Type B pancreatic cell (in vitro differentiated cells): ENCODE data around the gene EXOSC7. TPM values are rescaled to one million over a fixed set of nuclear protein-coding genes. Genes with fewer than 3 reads are reported as not detected.
"Not testable (repeated sequence)": the region's sequence is repeated elsewhere in the genome, so short reads cannot be mapped to it uniquely, and the experiment has no call there.

Experiments used
- DNase-seq: peaks from one replicate; pipeline ENCODE4 v3.0.0; 2021; ENCODE audit warnings: mixed read lengths; ENCODE audit not compliant: unreplicated experiment; ENCODE audit errors: extremely low spot score
- H3K27ac Mint-ChIP-seq: 2 replicates; pipeline ENCODE4 v1.8.0; 2021; ENCODE audit warnings: mild to moderate bottlenecking, mixed read lengths
- H3K27me3 Mint-ChIP-seq: 2 replicates; pipeline ENCODE4 v1.8.0; 2021; ENCODE audit warnings: mixed read lengths
- H3K36me3 Mint-ChIP-seq: 2 replicates; pipeline ENCODE4 v1.8.0; 2021; ENCODE audit warnings: mixed read lengths
- H3K4me1 Mint-ChIP-seq: one replicate; pipeline ENCODE4 v1.8.0; 2021; ENCODE audit warnings: mixed read lengths; ENCODE audit not compliant: unreplicated experiment
- H3K4me3 Mint-ChIP-seq: 2 replicates; pipeline ENCODE4 v1.8.0; 2021; ENCODE audit warnings: mild to moderate bottlenecking, mixed read lengths
- H3K9me3 Mint-ChIP-seq: 2 replicates; pipeline ENCODE4 v1.8.0; 2021; ENCODE audit warnings: mixed read lengths
- total RNA-seq: library from RNA; stranded (reverse); gene quantifications from 2 replicates; pipeline ENCODE4 v1.2.1, GENCODE V29; 2021; ENCODE audit warnings: low replicate concordance
- TF ChIP-seq, protein P1 (sequence below): fragments of 200-600 bp; sonication (generic); conservative IDR thresholded peaks from 2 replicates; pipeline ENCODE4 v1.5.0; 2021; ENCODE audit warnings: antibody characterized with exemption, mild to moderate bottlenecking

EXOSC7 gene
- total RNA-seq, 1 donor from 2014 or later, result 49.7 TPM

- no peaks in the 10 kb centered on the region for H3K36me3 Mint-ChIP-seq
- peaks cover 18% of the 10 kb centered on the region for H3K27me3 Mint-ChIP-seq
- H3K4me1 Mint-ChIP-seq, result no peaks in the 10 kb centered on the region
- H3K4me3 Mint-ChIP-seq, result no peak overlapping the region
- no peaks in the 10 kb centered on the region for H3K9me3 Mint-ChIP-seq
- DNase-seq, result no peak
- H3K27ac Mint-ChIP-seq, result no peak overlapping the region
- TF ChIP-seq, protein P1, sequence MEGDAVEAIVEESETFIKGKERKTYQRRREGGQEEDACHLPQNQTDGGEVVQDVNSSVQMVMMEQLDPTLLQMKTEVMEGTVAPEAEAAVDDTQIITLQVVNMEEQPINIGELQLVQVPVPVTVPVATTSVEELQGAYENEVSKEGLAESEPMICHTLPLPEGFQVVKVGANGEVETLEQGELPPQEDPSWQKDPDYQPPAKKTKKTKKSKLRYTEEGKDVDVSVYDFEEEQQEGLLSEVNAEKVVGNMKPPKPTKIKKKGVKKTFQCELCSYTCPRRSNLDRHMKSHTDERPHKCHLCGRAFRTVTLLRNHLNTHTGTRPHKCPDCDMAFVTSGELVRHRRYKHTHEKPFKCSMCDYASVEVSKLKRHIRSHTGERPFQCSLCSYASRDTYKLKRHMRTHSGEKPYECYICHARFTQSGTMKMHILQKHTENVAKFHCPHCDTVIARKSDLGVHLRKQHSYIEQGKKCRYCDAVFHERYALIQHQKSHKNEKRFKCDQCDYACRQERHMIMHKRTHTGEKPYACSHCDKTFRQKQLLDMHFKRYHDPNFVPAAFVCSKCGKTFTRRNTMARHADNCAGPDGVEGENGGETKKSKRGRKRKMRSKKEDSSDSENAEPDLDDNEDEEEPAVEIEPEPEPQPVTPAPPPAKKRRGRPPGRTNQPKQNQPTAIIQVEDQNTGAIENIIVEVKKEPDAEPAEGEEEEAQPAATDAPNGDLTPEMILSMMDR, result no peak
Measured at GRCh38 chr3:45048244-45048643, 72.2 kb downstream of the EXOSC7 start.

- TF ChIP-seq, protein P1, result no peak
- Mint-ChIP-seq H3K4me3 (no peak overlapping the region), H3K27ac (no peak overlapping the region), H3K9me3 (no peaks in the 10 kb centered on the region), H3K36me3 (no peaks in the 10 kb centered on the region), H3K4me1 (no peaks in the 10 kb centered on the region), H3K27me3 (peaks cover 18% of the 10 kb centered on the region)
- no peak for DNase-seq
Measured at GRCh38 chr3:45049807-45050206, 73.8 kb downstream of the EXOSC7 start.

DNA sequence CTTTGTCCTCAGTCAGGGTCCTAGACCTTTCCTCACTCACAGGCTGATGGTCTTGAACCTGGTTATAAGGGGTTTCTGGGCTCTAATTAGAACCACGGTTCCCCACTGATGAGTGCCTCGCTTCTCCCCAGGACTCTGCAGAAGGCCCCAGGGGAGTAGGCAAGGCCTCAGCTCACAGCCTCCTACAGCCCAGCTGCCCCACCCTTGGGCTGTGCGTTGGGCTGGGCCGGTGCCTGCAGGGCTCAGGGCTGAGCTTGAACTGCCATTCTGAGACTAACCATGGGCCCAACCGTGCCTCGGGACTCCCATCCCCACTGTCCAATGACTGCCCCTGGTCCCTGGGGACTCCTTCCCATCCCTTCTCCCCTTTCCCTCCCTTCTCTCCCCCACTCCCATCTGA, 75.6 kb downstream of the EXOSC7 start:
- H3K9me3 Mint-ChIP-seq, result no peaks in the 10 kb centered on the region
- no peak overlapping the region for H3K4me3 Mint-ChIP-seq
- TF ChIP-seq, protein P1, result no peak
- H3K27ac Mint-ChIP-seq, result no peak overlapping the region
- no peaks in the 10 kb centered on the region for H3K36me3 Mint-ChIP-seq
- no peak for DNase-seq
- peaks cover 18% of the 10 kb centered on the region for H3K27me3 Mint-ChIP-seq
- H3K4me1 Mint-ChIP-seq, result peaks cover under 1% of the 10 kb centered on the region

- not testable (repeated sequence) for H3K4me1 Mint-ChIP-seq, H3K9me3 Mint-ChIP-seq, H3K4me3 Mint-ChIP-seq, H3K36me3 Mint-ChIP-seq, H3K27ac Mint-ChIP-seq, DNase-seq
- peaks cover 14% of the 10 kb centered on the region for H3K27me3 Mint-ChIP-seq
Measured at GRCh38 chr3:45053805-45054195, 77.8 kb downstream of the EXOSC7 start.

- H3K4me3 Mint-ChIP-seq, result no peak overlapping the region
- H3K27ac Mint-ChIP-seq, result no peak overlapping the region
- DNase-seq, result no peak
- peaks cover 5% of the 10 kb centered on the region for H3K4me1 Mint-ChIP-seq
- H3K36me3 Mint-ChIP-seq, result no peaks in the 10 kb centered on the region
- TF ChIP-seq, protein P1, result no peak
- no peaks in the 10 kb centered on the region for H3K9me3 Mint-ChIP-seq
- peaks cover 11% of the 10 kb centered on the region for H3K27me3 Mint-ChIP-seq
Measured at GRCh38 chr3:45054196-45054857, 78.3 kb downstream of the EXOSC7 start.

DNA sequence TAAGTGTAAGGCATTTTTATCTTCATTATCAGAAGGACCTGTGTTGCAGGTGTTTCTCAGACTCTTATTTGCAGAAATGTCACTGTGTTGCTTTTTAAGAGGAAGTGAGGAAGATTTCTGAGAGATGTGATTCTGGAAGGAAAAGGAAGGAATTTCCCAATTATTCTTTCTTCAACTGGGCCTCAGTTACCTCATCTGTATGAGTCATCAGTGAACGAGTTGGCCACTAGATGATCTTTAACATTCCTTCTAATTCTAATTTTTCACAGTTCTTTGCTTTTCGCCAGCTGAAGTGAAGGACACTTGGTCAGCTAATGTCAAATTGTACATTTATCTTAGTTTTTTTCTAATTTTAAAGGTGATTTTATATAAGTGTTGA, 79.0 kb downstream of the EXOSC7 start:
- no peak overlapping the region for H3K4me3 Mint-ChIP-seq
- H3K27ac Mint-ChIP-seq, result no peak overlapping the region
- peaks cover 5% of the 10 kb centered on the region for H3K4me1 Mint-ChIP-seq

More for the DNA sequence above, 79.0 kb downstream of the EXOSC7 start:
- no peak for DNase-seq
- peaks cover 4% of the 10 kb centered on the region for H3K27me3 Mint-ChIP-seq
- no peaks in the 10 kb centered on the region for H3K36me3 Mint-ChIP-seq
- TF ChIP-seq, protein P1, result no peak
- no peaks in the 10 kb centered on the region for H3K9me3 Mint-ChIP-seq
